22Rv1 (cell line): Measurements from ENCODE around the gene SNX13.

Source experiments
- ZFX ChIP-seq: fragments of 450-650 bp; IDR thresholded peaks from 2 replicates; pipeline ENCODE4 v1.6.1; 2017; ENCODE audit warnings: antibody characterized with exemption, borderline replicate concordance
- TF ChIP-seq, protein P1 (sequence below): fragments of 450-650 bp; IDR thresholded peaks from 2 replicates; pipeline ENCODE4 v1.5.1; 2017; ENCODE audit warnings: mild to moderate bottlenecking

DNA sequence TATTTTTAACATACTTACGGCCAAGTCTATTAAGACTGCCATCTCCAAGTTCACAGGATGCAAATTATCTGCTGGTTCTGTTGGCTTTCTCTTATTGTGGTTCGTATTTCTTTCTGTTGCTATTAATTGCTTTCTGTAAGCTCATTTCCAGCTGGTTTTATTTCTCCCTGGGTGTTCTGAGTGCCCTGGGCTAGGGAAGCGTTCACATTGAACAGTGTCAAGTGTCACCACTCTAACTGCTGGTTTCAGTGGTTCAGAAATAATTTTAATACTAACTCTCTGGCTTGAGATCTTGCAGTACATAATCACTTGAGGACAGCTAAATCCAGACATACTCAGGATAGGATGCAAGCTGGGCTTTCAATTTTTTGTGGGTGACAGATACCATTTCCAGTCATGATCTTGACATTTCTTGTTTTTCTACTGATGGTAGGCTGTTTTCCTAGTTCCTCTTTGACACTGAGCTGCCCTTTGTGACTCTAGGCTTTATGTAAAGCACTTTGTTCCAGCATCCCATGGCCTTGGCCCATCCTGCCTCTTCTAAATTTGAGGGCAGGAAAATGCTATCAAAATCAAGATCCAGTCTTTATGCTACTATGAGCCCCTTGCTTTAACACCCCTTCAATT lies 117.6 kb downstream of the SNX13 start:
- TF ChIP-seq, protein P1, sequence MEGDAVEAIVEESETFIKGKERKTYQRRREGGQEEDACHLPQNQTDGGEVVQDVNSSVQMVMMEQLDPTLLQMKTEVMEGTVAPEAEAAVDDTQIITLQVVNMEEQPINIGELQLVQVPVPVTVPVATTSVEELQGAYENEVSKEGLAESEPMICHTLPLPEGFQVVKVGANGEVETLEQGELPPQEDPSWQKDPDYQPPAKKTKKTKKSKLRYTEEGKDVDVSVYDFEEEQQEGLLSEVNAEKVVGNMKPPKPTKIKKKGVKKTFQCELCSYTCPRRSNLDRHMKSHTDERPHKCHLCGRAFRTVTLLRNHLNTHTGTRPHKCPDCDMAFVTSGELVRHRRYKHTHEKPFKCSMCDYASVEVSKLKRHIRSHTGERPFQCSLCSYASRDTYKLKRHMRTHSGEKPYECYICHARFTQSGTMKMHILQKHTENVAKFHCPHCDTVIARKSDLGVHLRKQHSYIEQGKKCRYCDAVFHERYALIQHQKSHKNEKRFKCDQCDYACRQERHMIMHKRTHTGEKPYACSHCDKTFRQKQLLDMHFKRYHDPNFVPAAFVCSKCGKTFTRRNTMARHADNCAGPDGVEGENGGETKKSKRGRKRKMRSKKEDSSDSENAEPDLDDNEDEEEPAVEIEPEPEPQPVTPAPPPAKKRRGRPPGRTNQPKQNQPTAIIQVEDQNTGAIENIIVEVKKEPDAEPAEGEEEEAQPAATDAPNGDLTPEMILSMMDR: no peak
- no peak for TF ChIP-seq ZFX
